Skeletal muscle cell (primary cell): ENCODE data around the gene PHC3.
"Not testable (repeated sequence)": the region's sequence is repeated elsewhere in the genome, so short reads cannot be mapped to it uniquely, and the experiment has no call there.

ENCODE experiments used
- DNase-seq: peaks from one replicate; pipeline ENCODE4 v3.0.0-alpha.2; 2010; ENCODE audit warnings: low read depth
- H3K4me3 ChIP-seq: 2 replicates; pipeline ENCODE4 v1.5.1; 2011; ENCODE audit warnings: low read depth, mild to moderate bottlenecking, control low read depth, low read length, moderate library complexity

Gene PHC3

GRCh38 chr3:170137986-170138385 is 43.5 kb downstream of the PHC3 start:
- no peak overlapping the region for H3K4me3 ChIP-seq
- DNase-seq: no peak

DNA sequence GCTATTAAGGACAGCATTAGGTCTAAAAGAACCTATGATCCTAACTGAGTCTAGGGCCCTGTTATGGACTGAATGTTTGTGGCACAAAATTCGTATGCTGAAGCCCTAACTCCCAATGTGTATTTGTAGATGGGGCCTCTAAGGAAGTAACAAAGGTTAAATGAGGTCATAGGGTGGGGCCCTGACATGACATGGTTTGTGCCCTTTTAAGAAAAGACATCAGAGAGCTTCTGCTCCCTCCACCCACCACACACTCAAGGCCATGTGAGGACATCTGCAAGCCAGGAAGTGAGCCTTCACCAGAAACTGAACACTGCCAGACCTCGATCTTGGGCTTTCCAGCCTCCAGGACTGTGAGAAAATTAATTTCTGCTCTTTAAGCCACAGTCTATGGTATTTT is 49.2 kb downstream of the PHC3 start:
- no peak for DNase-seq
- no peak overlapping the region for H3K4me3 ChIP-seq

DNA sequence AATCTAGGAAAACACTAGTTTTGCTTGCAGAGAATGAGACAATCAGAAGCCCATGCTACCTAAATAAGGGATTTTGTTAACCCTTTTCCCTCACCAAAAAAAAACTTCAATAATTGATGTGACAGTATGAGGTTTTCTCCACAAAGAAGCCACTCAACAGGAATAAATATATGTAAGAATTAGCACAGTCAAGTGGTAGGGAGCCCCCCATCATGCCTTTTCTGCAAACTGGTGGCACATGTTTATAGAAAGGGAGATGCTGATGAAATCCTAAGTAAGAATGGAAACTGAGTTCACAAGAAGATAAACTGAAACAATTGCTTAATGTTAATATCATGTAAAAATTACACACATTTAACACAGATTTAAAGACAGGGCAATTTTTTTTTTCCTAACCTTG is 51.0 kb downstream of the PHC3 start:
- DNase-seq: no peak
- no peak overlapping the region for H3K4me3 ChIP-seq

- DNase-seq: no peak
- no peak overlapping the region for H3K4me3 ChIP-seq
Observed at GRCh38 chr3:170128977-170129431, 52.5 kb downstream of the PHC3 start.

- H3K4me3 ChIP-seq: no peak overlapping the region
- no peak for DNase-seq
Observed at GRCh38 chr3:170128259-170128976, 53.1 kb downstream of the PHC3 start.

DNA sequence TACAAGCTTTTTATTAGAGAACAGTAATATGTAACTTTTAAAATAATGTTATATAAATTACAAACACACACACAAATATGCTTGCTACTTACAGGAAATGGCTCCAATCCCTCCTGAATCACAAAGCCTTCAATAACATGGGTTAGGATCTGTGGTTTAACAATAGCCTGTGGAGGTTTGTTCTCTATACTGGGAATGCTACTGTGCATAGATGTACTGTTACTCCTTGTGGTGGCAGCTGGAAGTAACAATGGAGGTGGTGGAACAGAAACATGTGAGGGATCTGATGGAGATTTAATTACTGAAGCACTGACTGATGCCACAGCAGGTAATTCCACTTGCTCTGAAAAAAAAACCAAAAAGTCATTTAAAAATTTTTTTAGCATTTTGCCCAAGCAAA is 64.4 kb downstream of the PHC3 start:
- no peak for DNase-seq
- no peak overlapping the region for H3K4me3 ChIP-seq

DNA sequence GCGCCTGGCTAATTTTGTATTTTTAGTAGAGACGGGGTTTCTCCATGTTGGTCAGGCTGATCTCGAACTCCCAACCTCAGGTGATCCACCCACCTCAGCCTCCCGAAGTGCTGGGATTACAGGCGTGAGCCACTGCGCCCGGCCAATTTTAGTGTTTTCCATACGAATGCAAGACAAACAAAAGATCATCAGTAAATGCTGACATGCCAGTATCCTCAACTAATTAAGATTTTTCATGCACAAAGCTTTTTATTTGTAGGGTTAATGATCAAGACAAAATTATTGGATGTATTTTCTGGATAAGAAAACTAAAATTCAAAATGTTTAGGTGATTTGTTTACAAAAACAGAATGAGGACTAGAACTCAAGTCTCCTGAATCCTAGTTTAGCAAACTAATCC is 67.4 kb downstream of the PHC3 start:
- DNase-seq, H3K4me3 ChIP-seq: not testable (repeated sequence)

GRCh38 chr3:170111147-170111771 is 70.3 kb downstream of the PHC3 start:
- no peak overlapping the region for H3K4me3 ChIP-seq
- no peak for DNase-seq

DNA sequence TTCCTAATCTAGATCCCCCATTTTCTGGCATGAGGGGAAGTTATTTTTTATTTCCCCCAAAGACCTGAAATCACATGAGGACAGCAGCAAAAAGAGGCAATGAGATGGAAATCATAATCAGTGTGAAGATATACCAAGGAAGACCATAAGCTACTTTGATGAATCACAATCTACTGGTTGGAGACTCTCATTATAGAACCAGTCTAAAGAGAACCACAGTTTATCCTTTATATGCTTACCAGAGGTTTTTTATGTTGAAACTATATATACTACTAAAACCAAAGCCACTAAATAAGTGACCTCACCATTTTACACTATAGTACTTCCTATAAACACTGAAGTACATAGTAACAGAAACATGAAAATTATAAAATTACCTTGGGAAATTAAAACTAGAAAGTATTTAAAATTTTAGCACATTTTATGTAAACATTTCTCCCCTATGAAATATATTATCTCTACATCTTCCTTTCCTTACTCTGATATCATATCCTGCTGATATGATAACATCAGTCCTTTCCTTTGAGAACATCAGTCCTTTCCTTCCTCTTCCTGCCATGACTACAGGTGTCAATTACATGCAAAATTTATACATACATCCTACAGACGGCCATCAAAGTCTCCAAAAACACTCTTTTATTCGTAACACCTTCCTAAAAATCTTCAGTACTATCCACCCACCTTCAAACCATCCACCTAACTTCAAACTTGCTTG is 71.8 kb downstream of the PHC3 start:
- DNase-seq: no peak
- H3K4me3 ChIP-seq: no peak overlapping the region

DNA sequence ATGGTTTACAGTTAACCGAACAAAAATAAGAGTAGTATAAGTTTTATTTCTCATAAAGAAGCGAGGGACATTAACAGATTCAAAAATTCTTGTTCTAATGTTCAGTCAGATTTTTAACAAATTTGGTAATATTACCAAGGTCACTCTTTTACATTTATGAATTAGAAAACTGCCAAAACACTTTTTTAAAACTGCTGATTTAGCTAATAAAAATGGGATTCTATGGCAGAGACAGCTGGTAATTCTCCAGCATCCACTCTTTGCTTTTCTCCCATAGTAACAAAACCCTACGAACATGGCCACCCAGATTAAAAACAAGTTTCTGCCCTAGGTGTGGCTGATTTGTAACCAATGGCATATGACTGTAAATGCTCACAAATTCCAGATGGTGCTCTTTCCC is 72.6 kb downstream of the PHC3 start:
- no peak overlapping the region for H3K4me3 ChIP-seq
- no peak for DNase-seq

DNA sequence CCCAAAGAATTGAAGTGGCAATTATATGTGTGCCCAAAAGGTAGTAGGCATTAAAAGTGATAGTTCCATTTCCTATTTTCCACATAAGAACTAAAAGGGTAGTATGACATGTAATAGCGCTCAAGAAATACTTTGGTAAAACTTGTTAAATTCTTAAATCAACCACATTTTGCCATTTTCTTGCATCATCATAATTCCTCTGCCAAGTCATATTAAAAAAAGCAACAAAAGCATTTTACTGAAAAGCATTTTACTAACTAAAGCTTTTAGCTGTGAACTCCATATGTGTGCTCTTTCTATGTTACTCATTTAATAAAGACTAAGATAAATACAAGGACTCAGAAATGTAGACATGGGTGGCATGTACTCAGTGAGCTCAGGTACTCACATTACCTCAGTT is 73.6 kb downstream of the PHC3 start:
- H3K4me3 ChIP-seq: no peak overlapping the region
- DNase-seq: no peak

DNA sequence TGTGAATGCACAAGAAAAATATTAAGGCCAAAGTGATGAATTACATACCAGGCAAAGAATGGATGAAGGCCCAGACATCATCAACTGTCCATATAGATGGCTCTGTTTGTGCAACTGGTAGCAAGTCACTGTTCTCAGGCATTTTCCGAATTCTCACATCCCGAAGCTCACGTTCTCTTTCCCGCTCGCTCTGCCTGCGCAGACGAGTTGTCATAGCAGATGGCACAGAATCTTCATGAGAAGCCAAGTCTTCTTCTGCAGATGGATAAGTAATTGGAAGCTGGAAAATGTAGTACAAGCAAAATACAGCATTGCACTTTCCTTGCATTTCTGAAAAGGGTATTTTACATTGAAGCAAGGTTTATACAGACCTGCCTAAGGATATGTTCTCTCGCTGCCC is 79.1 kb downstream of the PHC3 start:
- no peak overlapping the region for H3K4me3 ChIP-seq
- no peak for DNase-seq

- no peak overlapping the region for H3K4me3 ChIP-seq
Observed at GRCh38 chr3:170100944-170101343, 80.6 kb downstream of the PHC3 start.

DNA sequence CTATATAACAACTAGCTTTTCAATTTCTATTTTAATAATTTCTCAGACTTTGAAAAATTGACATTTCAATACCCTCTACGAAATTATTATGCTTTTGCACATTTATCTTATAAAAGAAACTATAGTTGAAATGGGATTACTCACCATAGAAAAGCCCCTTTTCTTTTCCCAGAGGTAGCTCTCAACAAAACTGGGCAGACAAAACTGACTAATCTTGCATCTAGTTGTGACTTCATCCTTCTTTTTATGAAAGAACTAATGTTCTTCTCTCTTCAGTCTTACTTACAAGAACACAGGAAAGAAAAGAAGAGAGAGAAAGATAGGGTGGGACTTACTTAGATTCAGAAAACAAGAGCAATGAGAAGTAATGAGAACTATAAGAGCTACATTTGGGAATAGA is 82.8 kb downstream of the PHC3 start:
- no peak for DNase-seq
- no peak overlapping the region for H3K4me3 ChIP-seq

More at GRCh38 chr3:170100944-170101343, 80.6 kb downstream of the PHC3 start:
- no peak for DNase-seq

- no peak for DNase-seq
- H3K4me3 ChIP-seq: no peak overlapping the region
Observed at GRCh38 chr3:170096342-170096741, 85.2 kb downstream of the PHC3 start.

DNA sequence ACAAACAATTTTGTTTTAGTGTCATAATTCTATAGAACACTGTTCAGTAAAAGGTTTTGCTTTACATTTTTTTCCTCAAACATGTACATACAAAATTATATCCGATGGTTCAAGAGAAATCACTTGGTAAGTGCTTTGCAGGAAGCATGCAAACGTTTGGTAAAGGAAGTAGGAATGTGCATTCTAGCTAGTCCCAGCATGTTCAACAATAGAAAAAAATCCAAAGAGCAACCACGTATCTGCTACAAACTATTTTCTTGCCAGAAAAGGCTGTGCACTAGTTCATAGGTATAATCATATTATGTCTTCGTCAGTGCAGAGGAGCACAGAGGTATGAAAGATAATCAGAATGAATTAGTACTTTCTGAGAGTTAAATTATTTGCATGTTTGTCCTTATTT is 85.8 kb downstream of the PHC3 start:
- H3K4me3 ChIP-seq: no peak overlapping the region
- DNase-seq: no peak

DNA sequence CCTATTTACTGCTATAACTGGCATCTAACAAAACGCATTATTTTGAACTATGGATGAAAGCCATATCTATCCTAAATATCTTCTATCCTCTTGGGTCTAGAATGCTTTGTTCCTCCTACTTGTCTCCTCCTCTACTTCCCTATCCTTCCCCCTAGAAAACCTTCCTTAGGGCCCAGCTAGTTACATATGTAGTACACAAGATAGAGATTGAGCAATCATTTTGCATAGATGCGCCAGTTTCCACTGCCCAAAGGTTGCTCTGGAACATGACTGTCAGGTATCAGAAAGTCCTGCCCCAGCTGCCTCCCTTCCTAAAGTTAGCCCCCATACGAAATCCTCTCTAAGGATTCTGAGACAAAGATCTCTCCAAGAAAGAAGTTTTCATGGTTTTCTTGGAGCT is 88.6 kb downstream of the PHC3 start:
- no peak overlapping the region for H3K4me3 ChIP-seq
- DNase-seq: no peak

- H3K4me3 ChIP-seq: no peak overlapping the region
- DNase-seq: no peak
Observed at GRCh38 chr3:170090601-170090981, 90.9 kb downstream of the PHC3 start.

DNA sequence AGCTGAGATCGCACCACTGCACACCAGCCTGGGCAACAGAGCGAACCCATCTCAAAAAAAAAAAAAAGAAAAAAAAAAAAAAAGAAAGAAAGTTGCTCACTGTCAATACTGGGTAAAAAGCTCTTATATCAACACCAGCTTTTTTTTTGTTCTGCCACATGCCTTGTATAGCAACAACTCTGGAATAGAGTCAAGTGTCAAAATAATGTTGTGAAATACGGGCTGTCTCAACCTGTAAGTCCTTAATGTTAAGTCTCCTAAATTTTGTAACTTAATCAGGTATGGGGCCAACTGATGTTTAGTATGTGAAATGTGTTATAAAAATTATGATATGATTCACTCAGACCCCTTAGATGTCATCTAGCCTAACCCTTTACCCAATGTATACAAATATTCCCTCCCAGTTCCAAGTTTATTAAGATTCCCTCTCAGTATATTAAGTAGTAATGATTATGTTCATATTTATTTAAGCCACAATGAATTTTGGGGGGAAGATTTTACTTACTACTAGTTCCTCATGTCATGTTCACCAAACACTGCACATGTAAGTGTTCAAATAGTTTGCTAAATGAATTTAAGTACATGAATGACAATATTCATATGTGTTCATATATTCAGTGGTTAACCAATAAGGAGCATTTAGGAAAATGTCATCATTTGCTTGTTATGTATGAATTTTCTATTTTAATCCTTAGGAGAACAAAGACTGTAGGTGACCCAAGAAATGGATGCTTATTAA is 91.5 kb downstream of the PHC3 start:
- H3K4me3 ChIP-seq: no peak overlapping the region
- no peak for DNase-seq

GRCh38 chr3:170085396-170085795 is 96.1 kb downstream of the PHC3 start:
- no peak for DNase-seq

More at GRCh38 chr3:170085396-170085795, 96.1 kb downstream of the PHC3 start:
- H3K4me3 ChIP-seq: no peak overlapping the region
